ENCODE data around the gene SLC7A9.
"Not testable (repeated sequence)": the region's sequence is repeated elsewhere in the genome, so short reads cannot be mapped to it uniquely, and the experiment has no call there.

The SLC7A9 gene

DNA sequence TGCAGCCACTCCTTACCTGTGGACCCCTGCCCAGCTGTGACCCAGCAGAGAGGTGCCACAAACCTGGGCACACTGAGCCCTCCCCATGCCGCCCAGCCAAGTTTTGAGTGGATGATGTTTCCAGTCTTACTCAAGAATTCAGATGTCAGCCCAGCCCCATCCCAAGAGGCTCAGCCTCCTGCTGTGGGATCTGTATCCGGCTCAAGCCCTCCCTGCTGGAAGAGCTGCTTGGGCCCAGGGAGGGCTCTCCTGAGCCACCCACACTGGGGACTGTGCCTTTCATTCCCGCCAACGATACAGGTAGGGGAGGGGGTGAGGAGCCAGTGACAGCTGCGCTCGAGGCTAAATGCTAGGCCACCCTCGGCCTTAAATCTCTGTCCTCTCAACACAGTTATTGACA is 5.9 kb upstream of the SLC7A9 start:
- no peaks in the 10 kb centered on the region for H3K9me3 ChIP-seq (ENCODE audit: control insufficient read depth in 5 of 5, low read length in 5 of 5)
- H3K27ac ChIP-seq (ENCODE audit: low read depth, low read length) = no peak overlapping the region
- H3K9ac ChIP-seq (ENCODE audit: low read length in 5 of 5) = no peak overlapping the region
- H3K4me3 ChIP-seq (ENCODE audit: low read depth in 1 of 5, low read length in 5 of 5) = no peak overlapping the region
- H3K36me3 ChIP-seq (ENCODE audit: control insufficient read depth in 5 of 5, insufficient read depth in 5 of 5, low read length in 5 of 5) = peaks cover 0 to 28% (median 22%) of the 10 kb centered on the region in 5 donors
- H3K4me1 ChIP-seq (ENCODE audit: control insufficient read depth in 5 of 5, insufficient read depth in 5 of 5, low read length in 5 of 5) = no peaks in the 10 kb centered on the region
- peaks cover 0 to 2% (median 0%) of the 10 kb centered on the region in 5 donors for H3K27me3 ChIP-seq (ENCODE audit: control insufficient read depth in 5 of 5, insufficient read depth in 4 of 5, low read length in 5 of 5)

DNA sequence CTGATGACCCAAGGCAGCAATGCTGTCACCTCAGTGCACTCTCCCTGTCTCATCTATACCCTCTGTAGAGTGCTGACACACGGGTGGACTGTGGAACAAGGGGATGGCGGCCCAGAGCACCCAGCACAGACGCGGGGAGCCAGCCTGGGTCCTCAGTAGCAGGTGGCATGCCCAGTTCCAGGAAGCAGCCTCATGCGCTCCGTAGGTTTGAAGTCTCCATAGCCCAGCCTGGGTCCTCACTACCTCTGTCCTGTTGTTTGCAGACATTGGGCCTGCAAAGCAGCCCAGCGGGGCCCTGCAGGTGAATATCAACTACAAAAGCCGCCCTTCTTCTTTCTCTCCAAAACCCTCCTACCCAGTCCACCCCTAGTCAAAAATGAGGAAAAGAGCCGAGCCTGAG is 5.0 kb upstream of the SLC7A9 start:
- Histone ChIP-seq H3K9ac (ENCODE audit: low read length in 5 of 5) (no peak overlapping the region), H3K4me3 (ENCODE audit: low read depth in 1 of 5, low read length in 5 of 5) (no peak overlapping the region), H3K27me3 (ENCODE audit: control insufficient read depth in 5 of 5, insufficient read depth in 4 of 5, low read length in 5 of 5) (peaks cover 0 to 5% (median 0%) of the 10 kb centered on the region in 5 donors), H3K36me3 (ENCODE audit: control insufficient read depth in 5 of 5, insufficient read depth in 5 of 5, low read length in 5 of 5) (peaks cover 0 to 22% (median 16%) of the 10 kb centered on the region in 5 donors), H3K4me1 (ENCODE audit: control insufficient read depth in 5 of 5, insufficient read depth in 5 of 5, low read length in 5 of 5) (no peaks in the 10 kb centered on the region), H3K9me3 (ENCODE audit: control insufficient read depth in 5 of 5, low read length in 5 of 5) (no peaks in the 10 kb centered on the region), H3K27ac (ENCODE audit: low read depth, low read length) (no peak overlapping the region)

DNA sequence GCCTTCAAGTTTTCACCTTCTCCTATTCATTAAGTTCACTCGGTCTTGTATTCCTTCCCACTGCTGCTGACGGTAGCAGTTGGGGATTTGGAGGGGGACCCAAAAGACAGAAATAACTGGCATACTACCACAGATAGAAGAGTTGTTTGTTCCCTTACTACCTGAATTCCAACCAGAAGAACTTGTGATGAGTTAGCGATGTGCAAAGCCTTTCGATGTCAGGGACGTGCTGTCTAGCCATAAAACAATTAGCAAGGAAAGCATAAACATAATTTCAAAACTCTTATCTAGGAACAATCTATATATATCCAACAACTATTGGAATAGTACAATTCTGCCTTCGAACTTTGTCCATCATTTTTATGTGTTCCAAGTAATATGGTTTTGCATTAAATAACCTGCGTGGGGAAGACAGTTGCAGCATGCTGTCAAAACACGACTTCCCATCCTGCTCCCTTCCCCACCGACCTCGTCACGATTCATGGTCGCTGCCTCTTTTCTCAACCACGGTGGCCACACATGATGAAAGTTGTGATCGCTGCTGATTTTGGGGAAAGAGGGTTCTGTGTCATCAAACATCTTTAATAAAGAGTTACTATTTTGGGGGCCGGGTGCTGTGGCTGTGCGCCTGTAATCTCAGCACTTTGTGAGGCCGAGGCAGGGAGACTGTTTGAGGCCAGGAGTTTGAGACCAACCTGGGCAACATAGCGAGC is 3.8 kb upstream of the SLC7A9 start:
- no peak overlapping the region for H3K4me3 ChIP-seq (ENCODE audit: low read depth in 1 of 5, low read length in 5 of 5)
- H3K9ac ChIP-seq (ENCODE audit: low read length in 5 of 5) = no peak overlapping the region
- peaks cover 0 to 7% (median 0%) of the 10 kb centered on the region in 5 donors for H3K27me3 ChIP-seq (ENCODE audit: control insufficient read depth in 5 of 5, insufficient read depth in 4 of 5, low read length in 5 of 5)
- H3K4me1 ChIP-seq (ENCODE audit: control insufficient read depth in 5 of 5, insufficient read depth in 5 of 5, low read length in 5 of 5) = no peaks in the 10 kb centered on the region
- no peaks in the 10 kb centered on the region for H3K9me3 ChIP-seq (ENCODE audit: control insufficient read depth in 5 of 5, low read length in 5 of 5)
- H3K36me3 ChIP-seq (ENCODE audit: control insufficient read depth in 5 of 5, insufficient read depth in 5 of 5, low read length in 5 of 5) = peaks cover 0 to 10% (median 5%) of the 10 kb centered on the region in 5 donors
- no peak overlapping the region for H3K27ac ChIP-seq (ENCODE audit: low read depth, low read length)

DNA sequence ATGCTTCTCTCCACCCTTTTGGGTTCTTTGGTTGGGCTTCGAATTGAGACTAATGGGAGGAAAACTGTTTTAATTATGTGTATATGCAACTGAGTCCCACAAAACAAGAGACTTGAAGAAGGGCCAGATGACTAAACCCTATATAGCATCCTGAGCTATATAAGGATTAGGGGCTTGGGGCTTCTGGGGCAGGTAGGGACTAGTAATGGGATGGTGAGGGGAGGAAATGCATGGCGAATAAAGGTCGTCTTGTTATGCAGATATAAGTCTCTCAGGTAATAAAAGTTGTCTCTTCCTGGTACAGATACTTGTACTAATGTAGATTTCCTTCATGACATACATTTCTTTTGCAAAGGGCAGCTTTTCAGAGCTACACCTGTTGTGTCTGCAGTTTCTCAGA is 2.8 kb upstream of the SLC7A9 start:
- Histone ChIP-seq H3K4me1 (ENCODE audit: control insufficient read depth in 5 of 5, insufficient read depth in 5 of 5, low read length in 5 of 5) (no peaks in the 10 kb centered on the region), H3K27me3 (ENCODE audit: control insufficient read depth in 5 of 5, insufficient read depth in 4 of 5, low read length in 5 of 5) (peaks cover 0 to 9% (median 0%) of the 10 kb centered on the region in 5 donors)

DNA sequence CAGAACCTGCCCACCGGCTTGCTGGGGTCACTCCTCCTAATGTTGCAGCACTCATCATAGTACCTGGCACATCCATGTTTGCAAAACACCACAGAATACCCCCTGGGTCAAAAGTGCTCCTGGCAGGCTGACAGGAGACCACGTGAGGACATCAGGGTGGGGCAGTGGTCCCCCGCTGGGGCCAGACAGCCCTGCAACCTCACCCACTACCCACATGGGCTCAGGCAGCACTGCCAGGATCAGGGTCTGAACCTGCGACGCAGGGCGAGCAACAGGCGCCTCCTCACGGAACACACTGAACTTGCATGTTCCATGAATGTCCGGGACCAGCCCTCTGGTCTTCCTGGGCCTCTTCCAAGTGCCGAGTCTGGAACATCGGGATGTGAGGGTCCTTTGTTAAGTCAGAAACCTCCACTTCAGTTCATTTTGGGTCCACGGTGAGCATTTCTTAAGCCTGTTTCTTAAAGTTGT is 1.4 kb upstream of the SLC7A9 start:
- Histone ChIP-seq H3K9ac (ENCODE audit: low read length in 5 of 5) (no peak overlapping the region), H3K9me3 (ENCODE audit: control insufficient read depth in 5 of 5, low read length in 5 of 5) (no peaks in the 10 kb centered on the region), H3K4me1 (ENCODE audit: control insufficient read depth in 5 of 5, insufficient read depth in 5 of 5, low read length in 5 of 5) (no peaks in the 10 kb centered on the region), H3K27ac (ENCODE audit: low read depth, low read length) (no peak overlapping the region), H3K36me3 (ENCODE audit: control insufficient read depth in 5 of 5, insufficient read depth in 5 of 5, low read length in 5 of 5) (no peaks in the 10 kb centered on the region), H3K27me3 (ENCODE audit: control insufficient read depth in 5 of 5, insufficient read depth in 4 of 5, low read length in 5 of 5) (peaks cover 0 to 12% (median 0%) of the 10 kb centered on the region in 5 donors), H3K4me3 (ENCODE audit: low read depth in 1 of 5, low read length in 5 of 5) (no peak overlapping the region)

More for the DNA sequence above, 2.8 kb upstream of the SLC7A9 start:
- Histone ChIP-seq H3K4me3 (ENCODE audit: low read depth in 1 of 5, low read length in 5 of 5) (no peak overlapping the region), H3K9ac (ENCODE audit: low read length in 5 of 5) (no peak overlapping the region), H3K9me3 (ENCODE audit: control insufficient read depth in 5 of 5, low read length in 5 of 5) (no peaks in the 10 kb centered on the region), H3K27ac (ENCODE audit: low read depth, low read length) (no peak overlapping the region), H3K36me3 (ENCODE audit: control insufficient read depth in 5 of 5, insufficient read depth in 5 of 5, low read length in 5 of 5) (peaks cover 0 to 5% (median 0%) of the 10 kb centered on the region in 5 donors)

DNA sequence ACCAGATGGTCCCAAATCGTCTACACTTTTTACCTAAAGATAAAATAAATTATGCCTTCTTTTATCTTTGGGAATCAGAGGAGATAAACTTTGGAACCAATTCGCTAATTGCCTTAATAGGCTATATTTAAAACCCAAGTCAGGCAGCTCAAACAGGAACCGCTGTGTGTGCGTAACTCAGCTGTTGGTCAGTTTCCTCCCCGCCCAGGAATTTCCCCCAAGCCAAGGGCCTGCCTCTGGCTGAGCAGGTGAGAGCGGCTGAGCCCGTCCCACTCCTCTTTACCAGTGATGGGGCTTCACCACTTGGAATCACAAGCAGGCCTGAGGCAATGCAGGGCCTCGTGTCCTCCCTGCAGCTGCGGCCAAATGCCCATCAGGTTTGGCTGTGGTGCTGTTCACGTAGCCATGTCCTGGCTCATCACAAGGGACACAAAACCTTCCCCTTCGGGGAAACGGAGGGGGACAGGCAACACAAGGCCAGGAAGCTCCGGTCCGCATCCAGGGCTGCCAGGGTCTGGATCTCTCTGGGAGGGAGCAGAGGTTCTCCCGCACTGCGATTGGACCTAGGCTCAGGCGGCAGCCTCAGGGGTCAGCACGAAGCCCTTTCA is 503 bp upstream of the SLC7A9 start:
- Histone ChIP-seq H3K36me3 (ENCODE audit: control insufficient read depth in 5 of 5, insufficient read depth in 5 of 5, low read length in 5 of 5) (no peaks in the 10 kb centered on the region), H3K4me3 (ENCODE audit: low read depth in 1 of 5, low read length in 5 of 5) (no peak overlapping the region), H3K27me3 (ENCODE audit: control insufficient read depth in 5 of 5, insufficient read depth in 4 of 5, low read length in 5 of 5) (peaks cover 0 to 12% (median 0%) of the 10 kb centered on the region in 5 donors), H3K27ac (ENCODE audit: low read depth, low read length) (no peak overlapping the region), H3K9me3 (ENCODE audit: control insufficient read depth in 5 of 5, low read length in 5 of 5) (no peaks in the 10 kb centered on the region), H3K9ac (ENCODE audit: low read length in 5 of 5) (no peak overlapping the region), H3K4me1 (ENCODE audit: control insufficient read depth in 5 of 5, insufficient read depth in 5 of 5, low read length in 5 of 5) (no peaks in the 10 kb centered on the region)

DNA sequence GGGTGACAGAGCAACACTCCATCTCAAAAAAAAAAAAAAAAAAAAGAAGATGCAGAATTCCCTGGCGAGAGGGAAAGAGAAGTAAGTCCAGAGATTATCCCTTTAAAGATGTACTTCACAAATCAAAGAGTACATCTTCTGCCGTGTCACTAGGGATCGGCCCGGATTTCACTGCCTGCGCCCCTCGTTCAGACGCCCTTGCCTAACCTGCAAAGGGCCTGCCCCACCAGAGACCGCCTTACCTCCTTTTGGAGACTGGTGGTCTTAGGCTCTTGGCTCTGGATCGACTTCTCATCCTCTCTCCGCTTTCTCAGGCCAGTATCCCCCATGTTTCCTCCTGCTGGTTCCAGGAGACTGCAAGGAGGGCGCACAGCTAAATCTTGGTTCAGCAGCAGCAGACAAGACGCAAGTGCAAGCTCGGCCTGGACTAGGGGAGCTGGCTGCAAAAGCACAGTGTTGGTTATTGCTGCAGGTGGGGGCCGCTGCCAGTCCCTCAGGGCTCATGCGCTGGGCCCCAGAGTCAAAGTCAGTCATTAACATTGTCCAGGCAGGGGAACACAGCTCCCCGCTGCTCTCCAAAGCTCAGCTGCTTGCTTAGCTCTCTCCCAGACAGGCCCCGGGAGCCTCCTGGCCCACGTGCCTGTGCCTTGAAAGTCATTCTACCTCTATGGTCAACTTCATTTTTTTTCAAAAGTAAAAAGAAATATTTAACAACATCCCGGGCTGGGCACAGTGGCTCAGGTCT is 1.2 kb downstream of the SLC7A9 start:
- no peaks in the 10 kb centered on the region for H3K4me1 ChIP-seq (ENCODE audit: control insufficient read depth in 5 of 5, insufficient read depth in 5 of 5, low read length in 5 of 5)
- H3K27me3 ChIP-seq (ENCODE audit: control insufficient read depth in 5 of 5, insufficient read depth in 4 of 5, low read length in 5 of 5) = peaks cover 0 to 16% (median 0%) of the 10 kb centered on the region in 5 donors
- H3K9me3 ChIP-seq (ENCODE audit: control insufficient read depth in 5 of 5, low read length in 5 of 5) = no peaks in the 10 kb centered on the region
- H3K27ac ChIP-seq (ENCODE audit: low read depth, low read length) = no peak overlapping the region
- H3K36me3 ChIP-seq (ENCODE audit: control insufficient read depth in 5 of 5, insufficient read depth in 5 of 5, low read length in 5 of 5) = no peaks in the 10 kb centered on the region
- H3K4me3 ChIP-seq (ENCODE audit: low read depth in 1 of 5, low read length in 5 of 5) = no peak overlapping the region
- H3K9ac ChIP-seq (ENCODE audit: low read length in 5 of 5) = no peak overlapping the region

DNA sequence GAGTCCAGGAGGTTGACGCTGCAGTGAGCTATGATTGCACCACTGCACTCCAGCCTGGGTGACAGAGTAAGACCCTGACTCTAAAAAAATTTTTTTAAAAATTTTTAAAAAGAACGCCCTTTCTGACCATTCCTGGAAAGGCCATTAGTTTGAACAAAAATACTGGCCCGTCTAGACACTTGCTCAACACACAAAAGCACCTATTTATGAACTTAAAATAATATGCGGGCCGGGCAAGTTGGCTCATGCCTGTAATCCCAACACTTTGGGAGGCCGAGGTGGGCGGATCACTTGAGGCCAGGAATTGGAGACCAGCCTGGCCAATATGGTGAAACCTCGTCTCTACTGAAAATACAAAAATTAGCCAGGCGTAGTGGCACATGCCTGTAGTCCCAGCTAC is 2.1 kb downstream of the SLC7A9 start:
- not testable (repeated sequence) for H3K36me3 ChIP-seq (ENCODE audit: control insufficient read depth in 5 of 5, insufficient read depth in 5 of 5, low read length in 5 of 5); H3K27ac ChIP-seq (ENCODE audit: low read depth, low read length); H3K9ac ChIP-seq (ENCODE audit: low read length in 5 of 5); H3K4me3 ChIP-seq (ENCODE audit: low read depth in 1 of 5, low read length in 5 of 5); H3K4me1 ChIP-seq (ENCODE audit: control insufficient read depth in 5 of 5, insufficient read depth in 5 of 5, low read length in 5 of 5); H3K9me3 ChIP-seq (ENCODE audit: control insufficient read depth in 5 of 5, low read length in 5 of 5)
- H3K27me3 ChIP-seq (ENCODE audit: control insufficient read depth in 5 of 5, insufficient read depth in 4 of 5, low read length in 5 of 5) = peaks cover 0 to 16% (median 0%) of the 10 kb centered on the region in 5 donors

DNA sequence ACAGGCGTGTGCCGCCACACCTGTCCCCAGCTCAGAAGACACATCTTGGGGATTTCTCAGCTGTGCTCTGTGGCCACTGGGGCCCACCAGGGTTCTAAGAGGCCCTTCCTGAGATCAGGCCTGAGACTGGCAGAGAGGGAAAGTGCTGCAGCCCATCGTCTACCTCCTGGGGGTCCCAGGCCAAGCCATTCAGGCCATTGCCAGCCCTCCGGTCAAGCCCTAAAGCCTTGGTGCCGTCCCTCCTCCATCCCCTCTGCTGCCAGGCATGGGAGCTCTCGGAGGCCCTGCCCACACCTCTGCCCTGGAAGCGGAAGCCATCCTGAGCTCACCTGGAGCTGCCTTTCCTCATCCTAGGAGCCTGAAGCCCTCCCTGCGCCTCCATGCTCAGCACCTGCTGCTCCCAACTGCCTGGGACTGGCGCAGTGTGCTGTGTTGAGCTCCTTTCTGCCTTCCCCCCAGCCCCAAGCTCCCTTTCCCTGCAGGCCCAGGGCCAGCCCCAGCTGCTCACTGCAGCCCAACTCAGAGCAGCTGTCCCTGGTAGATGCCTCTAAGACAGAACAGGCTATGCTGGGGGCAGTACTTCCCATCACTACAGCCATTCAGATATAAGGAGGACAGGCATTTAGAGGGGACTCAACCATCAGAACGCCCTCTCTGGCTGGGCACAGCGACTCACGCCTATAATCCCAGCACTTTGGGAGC is 2.9 kb downstream of the SLC7A9 start:
- no peaks in the 10 kb centered on the region for H3K9me3 ChIP-seq (ENCODE audit: control insufficient read depth in 5 of 5, low read length in 5 of 5)
- H3K4me1 ChIP-seq (ENCODE audit: control insufficient read depth in 5 of 5, insufficient read depth in 5 of 5, low read length in 5 of 5) = no peaks in the 10 kb centered on the region
- H3K36me3 ChIP-seq (ENCODE audit: control insufficient read depth in 5 of 5, insufficient read depth in 5 of 5, low read length in 5 of 5) = no peaks in the 10 kb centered on the region
- no peak overlapping the region for H3K27ac ChIP-seq (ENCODE audit: low read depth, low read length)
- peaks cover 0 to 16% (median 0%) of the 10 kb centered on the region in 5 donors for H3K27me3 ChIP-seq (ENCODE audit: control insufficient read depth in 5 of 5, insufficient read depth in 4 of 5, low read length in 5 of 5)
- H3K4me3 ChIP-seq (ENCODE audit: low read depth in 1 of 5, low read length in 5 of 5) = no peak overlapping the region
- no peak overlapping the region for H3K9ac ChIP-seq (ENCODE audit: low read length in 5 of 5)

Measured in subcutaneous abdominal adipose tissue (tissue), 5 donors.